ENCODE measurements around the gene POLN.
"Not testable (repeated sequence)": the region's sequence is repeated elsewhere in the genome, so short reads cannot be mapped to it uniquely, and the experiment has no call there.

Gene POLN

DNA sequence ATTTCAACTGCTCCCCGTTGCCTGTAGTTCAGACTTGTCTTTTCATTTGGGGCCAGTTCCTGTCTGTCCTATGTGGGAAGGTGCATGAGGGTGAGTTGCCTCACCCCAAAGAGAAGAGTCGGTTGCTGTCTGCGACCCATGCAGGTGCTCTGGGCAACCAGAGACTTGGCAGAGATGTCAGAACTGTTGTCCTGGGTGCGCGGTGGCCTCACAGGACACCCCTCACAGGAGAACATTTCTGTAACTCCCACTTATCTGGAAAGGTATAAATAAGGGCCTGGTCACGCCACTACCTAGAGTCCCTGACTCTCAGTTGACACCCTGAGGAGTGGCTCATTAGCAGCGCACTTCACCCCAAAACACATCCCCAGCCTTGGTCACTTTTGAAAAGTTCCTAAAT is 192.5 kb downstream of the POLN start:
- no peak for DNase-seq

DNA sequence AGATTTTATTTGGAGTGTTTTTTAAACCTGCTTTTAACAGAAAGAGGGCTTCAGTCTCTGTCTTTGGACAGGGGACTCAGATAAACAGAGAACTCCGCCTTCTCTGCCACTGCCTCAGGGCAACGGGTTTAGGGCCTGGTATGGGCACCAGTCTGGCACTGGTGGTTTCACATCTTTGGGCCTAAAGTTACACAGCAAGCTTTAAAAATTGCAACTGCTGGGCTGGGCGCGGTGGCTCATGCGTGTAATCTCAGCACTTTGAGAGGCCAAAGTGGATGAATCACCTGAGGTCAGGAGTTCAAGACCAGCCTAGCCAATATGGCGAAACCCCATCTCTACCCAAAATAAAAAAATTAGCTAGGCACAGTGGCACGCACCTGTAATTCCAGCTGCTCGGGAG is 193.1 kb downstream of the POLN start:
- no peak for DNase-seq

- DNase-seq: no peak
These were observed 193.9 kb downstream of the POLN start for GRCh38 chr4:2047781-2048581.

DNA sequence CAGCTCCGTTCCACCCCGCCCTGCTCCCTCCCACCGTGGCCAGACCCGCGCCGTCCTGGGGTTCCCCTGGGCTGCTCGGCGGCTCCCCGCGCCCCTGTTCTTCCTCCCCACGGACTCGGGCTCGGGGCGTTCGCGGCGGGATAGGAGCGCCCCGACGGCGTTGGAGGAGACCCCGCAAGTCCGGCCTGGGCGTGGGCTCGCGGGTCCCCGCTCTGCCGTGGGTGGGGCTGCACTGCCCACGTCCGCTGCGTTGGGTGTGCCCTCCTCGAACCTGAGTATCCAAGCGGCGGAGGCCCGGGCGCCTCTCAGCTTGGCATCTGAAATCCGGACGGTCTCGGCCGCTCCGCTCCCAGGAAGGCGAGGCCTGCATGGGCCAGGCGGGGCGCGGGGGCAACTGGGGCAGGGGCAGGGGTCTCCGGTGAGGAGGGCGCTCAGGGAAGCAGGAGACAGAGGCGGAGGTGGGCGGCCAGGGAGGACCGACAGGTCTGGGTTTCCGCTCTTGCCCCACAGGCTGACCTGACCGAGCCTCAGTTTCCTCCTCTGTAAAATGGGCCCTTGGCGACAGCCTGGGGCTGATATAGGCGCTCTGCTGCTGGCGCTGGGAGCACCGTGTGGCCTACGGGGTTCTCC is 194.8 kb downstream of the POLN start:
- no peak for DNase-seq

GRCh38 chr4:2046031-2046961 is 195.6 kb downstream of the POLN start:
- DNase-seq: no peak

DNA sequence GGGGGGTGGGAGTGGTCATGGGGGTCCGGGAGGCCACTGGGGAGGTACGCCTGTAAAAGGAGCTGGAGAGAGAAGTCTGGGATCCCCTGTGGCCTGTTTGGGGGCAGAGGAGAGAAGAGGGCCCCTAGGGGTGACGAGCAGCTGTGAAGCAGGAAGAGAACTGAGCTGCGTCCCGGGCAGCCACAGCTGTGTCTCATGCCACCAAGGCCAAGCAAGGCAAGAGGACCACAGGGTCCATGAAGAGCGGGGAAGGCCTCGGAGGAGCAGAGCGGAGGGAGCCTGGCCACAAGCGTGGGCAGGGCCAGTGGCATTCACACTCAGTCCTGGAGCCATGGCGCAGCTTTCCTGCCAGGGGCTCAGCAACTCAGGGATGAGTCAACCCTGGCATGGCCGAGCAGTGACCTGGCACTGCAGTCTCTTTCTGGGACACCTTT is 196.4 kb downstream of the POLN start:
- DNase-seq: no peak

GRCh38 chr4:2044542-2045517 is 197.1 kb downstream of the POLN start:
- DNase-seq: no peak

DNA sequence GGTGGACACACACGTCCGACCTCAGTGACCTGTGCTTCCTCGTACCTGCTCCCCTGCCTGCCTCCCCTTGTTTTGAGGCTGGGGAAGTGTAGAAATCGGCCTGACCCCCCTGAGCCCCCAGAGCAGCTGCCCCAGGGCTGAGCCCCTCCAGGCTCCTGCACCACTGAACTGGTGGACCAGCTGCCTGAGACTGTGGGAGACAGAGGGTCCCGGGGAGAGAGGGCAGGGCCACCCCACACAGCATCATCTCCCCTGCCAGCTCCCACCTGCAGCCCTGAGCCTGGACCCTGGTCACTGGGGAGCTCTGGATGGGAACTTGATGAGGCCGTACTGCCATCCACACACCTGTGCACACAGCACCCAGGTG is 197.8 kb downstream of the POLN start:
- DNase-seq: no peak

DNA sequence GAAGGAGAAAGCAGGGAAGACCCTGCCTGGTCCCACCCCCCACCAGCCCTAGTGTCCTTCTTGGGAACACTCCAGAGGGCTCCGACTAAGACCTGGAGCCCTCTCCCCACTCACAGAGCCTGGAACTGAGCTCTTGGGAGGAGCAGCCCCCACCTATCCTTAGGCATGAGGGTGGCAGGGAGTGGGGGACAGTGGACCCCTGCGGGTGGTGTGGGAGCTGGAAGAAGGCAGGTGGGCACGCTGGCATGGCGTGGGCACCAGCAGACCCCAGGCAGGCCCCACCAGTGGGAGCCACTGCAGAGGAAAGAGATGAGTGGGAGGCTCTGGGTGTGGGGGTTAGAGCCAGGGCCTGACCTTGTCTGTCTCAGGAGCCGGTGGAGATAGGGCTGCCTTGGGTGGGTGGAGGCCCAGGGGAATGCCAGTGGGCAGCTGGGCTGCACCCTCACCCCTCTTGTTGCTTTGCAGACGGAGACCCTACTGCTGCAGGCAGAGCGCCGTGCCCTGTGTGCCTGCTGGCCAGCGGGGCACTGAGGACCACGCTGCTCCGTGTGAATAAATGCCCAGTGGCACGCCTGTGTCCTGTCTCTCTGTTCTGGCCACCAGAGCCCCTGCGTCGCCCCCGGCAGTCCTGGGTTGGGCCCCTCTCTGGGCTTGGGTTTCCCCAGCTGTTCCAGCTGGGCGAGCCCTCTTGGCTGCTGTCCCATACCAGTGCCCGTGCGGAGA is 198.4 kb downstream of the POLN start:
- no peak for DNase-seq

- DNase-seq: no peak
These were observed 198.9 kb downstream of the POLN start for GRCh38 chr4:2042947-2043395.

- peak in 1 of 2 donors; percentile 13 for DNase-seq
These were observed 199.5 kb downstream of the POLN start for GRCh38 chr4:2042204-2042946.

GRCh38 chr4:2041239-2042130 is 200.4 kb downstream of the POLN start:
- peak; percentile 88 to 98 for DNase-seq

DNA sequence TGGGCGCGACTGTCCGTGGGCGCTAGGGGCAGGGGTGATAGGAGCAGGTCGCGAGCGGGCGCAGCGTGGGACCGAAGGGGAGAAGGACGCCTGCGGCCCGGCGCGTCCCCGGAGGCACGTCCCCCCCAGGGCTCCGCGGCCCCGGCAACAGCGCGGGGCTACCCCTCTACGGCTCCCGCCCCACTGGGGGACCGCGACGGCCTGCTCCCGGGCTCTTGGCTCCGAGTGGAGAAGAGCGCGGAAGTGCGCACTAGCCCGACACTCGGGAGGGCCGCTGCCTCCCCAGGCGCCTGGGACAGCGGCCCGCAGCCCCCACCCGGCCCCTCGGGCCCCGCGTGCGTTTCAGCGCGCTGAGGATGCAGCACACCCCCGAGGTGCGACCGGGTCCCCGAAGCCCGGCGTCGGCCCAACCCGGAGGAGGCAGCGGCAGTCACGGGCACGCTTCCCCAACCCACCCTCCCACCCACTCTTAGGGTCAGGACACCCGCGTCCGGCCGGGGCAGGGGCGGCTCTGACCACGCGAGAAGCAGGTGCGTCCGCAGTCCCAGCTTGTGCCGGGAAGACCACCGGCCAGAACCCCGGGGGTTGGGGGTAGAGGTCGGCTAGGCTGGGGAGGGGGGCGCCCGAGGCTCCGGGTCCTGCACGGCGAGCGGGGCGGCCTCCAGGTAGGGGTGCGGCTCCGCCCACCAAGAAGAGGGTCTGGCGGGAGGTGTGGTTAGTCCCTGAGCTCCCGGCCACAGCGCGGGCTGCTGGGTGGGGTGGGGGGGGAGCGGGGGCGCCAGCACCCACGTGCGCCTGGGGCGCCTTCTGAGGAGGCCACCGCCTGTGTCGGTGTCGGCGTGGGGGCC is 201.3 kb downstream of the POLN start:
- no peak for DNase-seq

DNA sequence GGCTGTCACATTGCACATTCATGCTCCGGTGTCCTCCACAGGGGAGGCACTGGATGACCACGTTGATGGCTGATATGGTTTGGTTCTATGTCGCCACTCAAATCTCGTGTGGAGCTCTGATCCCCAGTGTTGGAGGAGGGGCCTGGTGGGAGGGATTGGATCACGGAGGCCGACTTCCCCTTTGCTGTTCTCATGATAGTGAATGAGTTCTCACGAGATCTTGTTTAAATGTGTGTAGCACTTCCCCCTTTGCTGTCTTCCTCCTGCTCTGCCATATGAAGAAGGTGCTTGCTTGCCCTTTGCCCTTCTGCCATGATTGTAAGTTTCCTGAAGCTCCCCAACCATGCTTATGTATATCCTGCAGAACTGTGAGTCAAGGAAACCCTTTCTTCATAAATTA is 205.1 kb downstream of the POLN start:
- peak in 1 of 2 donors; percentile 38 for DNase-seq

- no peak for DNase-seq
These were observed 205.6 kb downstream of the POLN start for GRCh38 chr4:2036327-2036726.

- DNase-seq: not testable (repeated sequence)
These were observed 210.8 kb downstream of the POLN start for GRCh38 chr4:2031161-2031560.

GRCh38 chr4:2027120-2027519 is 214.8 kb downstream of the POLN start:
- not testable (repeated sequence) for DNase-seq

DNA sequence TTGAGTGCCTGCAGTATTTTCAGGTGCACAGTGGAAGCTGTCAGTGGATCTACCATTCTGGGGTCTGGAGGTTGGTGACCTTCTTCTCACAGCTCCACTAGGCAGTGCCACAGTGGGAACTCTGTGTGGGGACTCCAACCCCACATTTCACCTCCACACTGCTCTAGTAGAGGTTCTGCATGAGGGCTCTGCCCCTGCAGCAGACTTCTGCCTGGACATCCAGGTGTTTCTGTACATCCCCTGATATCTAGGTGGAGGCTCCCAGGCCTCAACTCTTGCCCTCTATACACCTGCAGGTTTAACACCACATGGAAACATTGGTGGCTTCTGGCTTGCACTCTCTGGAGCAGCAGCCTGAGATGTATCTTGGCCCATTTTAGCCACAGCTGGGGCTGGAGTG is 216.1 kb downstream of the POLN start:
- no peak for DNase-seq

- DNase-seq: no peak
These were observed 217.2 kb downstream of the POLN start for GRCh38 chr4:2024683-2025082.

Measured in inflammatory macrophage treated with lipopolysaccharide for 1 hour (primary cell).